Posterior vena cava (tissue), 2 donors: ENCODE data around the gene IQGAP2. TPM values are rescaled to one million over a fixed set of nuclear protein-coding genes. Genes with fewer than 3 reads are reported as not detected.
"Not testable (repeated sequence)": the region's sequence is repeated elsewhere in the genome, so short reads cannot be mapped to it uniquely, and the experiment has no call there.

Experiments
- DNase-seq: peaks from one replicate; pipeline ENCODE4 v3.0.0-alpha.2; 2020; ENCODE audit warnings: low spot score
- intact Hi-C, 2 donors: fragments of 100-400 bp; cut with DNase I; formaldehyde crosslinking; loops; one replicate each; pipeline versions ENCODE4 v1.14.1 to v1.14.2; 2022 to 2023
- total RNA-seq, 2 donors: library from RNA; stranded (reverse); fragmentation: NEBNext Ultra II Directional; extraction: Animal tissue kit (Norgen Biotek cat#: 25700); gene quantifications; one replicate each; pipeline ENCODE4 v1.2.1, GENCODE V29; 2021
- donor health status: DM: yes; HTN: yes; CAD: no.
- donor health status: DM: yes; HTN: yes; CAD: no.

IQGAP2 gene
- total RNA-seq, 2 donors from 2014 or later, result 12.9 to 15.0 TPM

DNA sequence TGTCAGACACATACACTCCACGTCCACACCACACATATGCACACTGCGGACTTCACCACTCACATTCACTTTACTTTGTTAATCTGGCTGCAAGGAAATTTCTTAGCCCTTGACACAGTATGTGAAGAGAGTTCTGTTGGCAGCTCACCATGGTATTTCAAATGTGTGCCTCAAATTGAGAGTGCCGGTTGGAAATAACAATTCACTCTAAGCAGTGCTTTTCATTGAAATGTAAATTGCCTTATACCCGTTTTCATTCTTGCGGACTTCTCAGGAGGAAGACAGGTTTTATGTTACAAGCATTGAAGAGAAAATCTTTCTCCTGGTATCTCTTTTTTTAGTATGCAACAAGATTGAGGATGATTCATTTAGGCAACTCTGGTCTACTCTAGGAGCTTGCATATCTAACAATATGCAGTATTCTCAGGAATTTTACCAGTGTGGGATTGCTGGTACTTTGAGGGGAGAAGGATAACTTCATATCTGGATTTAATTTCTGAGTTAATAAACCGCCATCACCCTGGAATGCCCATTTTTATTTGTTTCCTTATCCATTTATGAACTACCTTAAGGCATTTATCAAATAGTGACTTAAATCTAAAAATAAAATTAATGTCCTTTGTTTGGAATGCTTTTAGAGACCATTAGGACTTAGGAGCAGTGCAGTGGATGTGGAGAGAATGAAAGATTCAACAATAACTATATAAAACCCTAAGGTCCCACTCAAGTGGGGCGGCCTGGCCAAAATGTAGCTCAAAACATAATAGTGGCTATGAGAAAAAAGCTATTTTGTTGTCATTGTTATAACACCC lies 87.0 kb downstream of the IQGAP2 start:
- intact Hi-C loops, result no loop called here
- DNase-seq, result no peak

DNA sequence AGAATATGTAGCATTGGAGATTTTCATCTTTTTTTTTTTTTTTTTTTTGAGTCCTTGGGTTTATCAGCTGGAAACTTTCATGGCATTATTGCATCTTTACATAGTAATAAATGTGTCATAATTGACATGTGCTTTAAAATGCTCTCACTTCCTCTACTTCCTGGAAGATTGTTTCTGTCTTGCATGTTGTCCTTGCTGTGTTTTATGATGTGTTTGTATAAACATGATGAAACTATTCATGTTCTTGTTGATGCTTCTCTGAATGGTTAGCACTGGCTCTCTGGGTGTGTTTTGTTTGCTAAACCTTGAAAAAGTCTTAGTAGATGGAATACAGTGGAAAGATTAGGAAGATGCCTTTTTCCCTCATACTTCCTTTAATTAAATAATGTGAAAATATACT lies 87.9 kb downstream of the IQGAP2 start:
- no peak for DNase-seq
- intact Hi-C loops, result no loop called here

DNA sequence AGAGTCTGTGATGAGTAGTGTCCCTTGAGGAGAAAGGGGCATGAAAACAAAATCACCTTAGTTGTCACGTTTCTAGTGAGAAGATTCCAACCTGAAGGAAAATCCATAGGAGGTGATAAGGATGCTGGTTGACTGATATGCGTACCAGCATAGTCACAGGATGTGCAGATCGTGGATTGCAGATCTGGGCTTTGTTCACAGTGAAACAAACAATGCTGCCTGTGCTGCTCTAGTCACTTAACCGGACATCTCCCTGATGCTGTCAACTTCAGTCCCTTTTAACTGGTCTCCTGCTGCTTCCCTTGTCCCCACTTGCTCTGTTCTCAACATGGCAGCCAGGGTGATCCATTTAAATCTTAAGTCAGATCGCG lies 89.7 kb downstream of the IQGAP2 start:
- DNase-seq, result no peak
- intact Hi-C loops, result no loop called here

GRCh38 chr5:76493190-76493837 lies 90.2 kb downstream of the IQGAP2 start:
- no peak for DNase-seq
- intact Hi-C loops, result no loop called here

- intact Hi-C loops, result no loop called here
- no peak for DNase-seq
Observed at GRCh38 chr5:76494201-76494600, 91.1 kb downstream of the IQGAP2 start.

GRCh38 chr5:76495870-76496269 lies 92.8 kb downstream of the IQGAP2 start:
- intact Hi-C loops, result no loop called here
- DNase-seq, result no peak

- DNase-seq, result no peak
- intact Hi-C loops, result no loop called here
Observed at GRCh38 chr5:76497065-76497460, 94.0 kb downstream of the IQGAP2 start.

DNA sequence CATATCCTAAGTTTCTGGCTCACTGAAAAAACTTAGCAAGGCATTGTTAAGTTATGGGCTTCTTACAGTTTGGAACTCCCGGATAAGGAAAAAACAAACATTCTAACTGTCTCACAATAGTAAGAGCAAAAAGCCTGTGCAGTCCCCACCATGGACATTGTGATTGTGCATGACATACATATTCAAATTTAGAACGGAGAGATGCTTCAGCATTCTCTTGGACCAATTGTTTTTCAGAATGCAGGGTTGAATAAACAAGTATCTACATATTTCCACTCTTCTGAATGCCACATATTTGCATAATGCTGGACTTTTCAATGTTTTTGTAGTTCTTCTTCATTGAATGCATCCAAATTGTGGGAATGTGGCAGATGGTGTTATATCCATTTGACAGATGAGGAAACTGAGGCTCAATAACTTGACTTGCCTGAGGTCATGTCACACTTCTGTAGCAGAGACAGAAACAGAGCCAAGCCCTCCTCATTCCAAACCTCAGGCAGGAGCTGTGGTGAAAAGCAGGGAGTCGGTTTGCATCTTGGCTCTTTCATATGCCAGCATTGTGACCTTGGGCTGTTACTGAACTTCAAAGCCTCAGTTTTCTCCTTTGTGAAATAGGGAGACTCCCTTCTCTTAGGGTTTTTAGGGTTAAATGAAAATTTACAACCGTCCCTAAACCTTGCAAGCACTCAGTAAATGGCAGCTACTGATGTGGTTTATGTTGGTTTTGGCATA lies 95.1 kb downstream of the IQGAP2 start:
- no peak for DNase-seq
- intact Hi-C loops, result no loop called here

DNA sequence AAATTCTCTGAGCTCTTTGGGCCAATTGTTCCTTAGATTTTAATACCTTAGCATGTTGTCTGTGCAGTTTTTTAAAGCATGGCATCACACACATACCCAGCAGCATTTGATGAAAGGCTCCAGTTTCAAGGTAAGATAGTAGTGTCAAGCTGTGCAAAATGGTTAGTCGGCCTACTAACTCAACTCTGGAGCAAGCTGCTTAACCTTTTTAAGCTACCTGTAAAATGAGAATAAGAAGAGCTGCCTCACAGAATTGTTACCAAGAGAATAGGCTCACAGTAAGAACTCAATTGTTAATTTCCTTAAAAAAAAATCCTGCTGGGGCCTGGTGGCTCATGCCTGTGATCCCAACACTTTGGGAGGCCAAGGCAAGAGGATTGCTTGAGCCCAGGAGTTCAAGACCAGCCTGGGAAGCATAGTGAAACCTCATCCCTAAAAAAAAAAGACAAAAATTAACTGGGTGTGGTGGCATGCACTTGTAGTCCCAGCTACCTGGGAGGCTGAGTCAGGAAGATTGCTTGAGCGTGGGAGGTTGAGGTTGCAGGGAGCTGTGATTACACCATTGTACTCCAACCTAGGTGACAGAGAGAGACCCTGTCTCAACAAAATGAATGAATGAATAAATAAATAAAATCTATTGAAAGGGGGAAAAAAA lies 96.5 kb downstream of the IQGAP2 start:
- intact Hi-C loops, result no loop called here
- DNase-seq, result no peak

- intact Hi-C loops, result no loop called here
- no peak for DNase-seq
Observed at GRCh38 chr5:76500633-76501393, 97.7 kb downstream of the IQGAP2 start.

DNA sequence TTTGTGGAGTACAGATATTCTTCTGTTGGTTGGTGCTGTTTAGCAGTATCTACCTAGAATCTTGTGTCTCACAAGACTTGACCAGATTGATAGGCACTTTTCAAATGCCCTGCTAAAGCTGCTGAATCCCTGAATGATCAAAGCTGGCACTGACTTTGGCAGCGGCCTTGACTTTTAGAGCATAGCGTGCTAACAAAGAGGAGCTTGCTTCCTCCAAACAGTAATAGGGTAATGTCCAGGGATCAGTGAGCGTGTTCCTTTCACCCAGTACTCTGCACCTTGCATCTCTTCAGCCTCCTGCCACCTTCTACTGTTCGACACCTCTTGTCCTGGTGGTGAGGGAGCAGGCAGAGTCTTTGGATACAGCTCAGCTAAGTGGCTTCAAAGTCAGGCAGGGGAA lies 100.8 kb downstream of the IQGAP2 start:
- intact Hi-C loops, result no loop called here
- no peak for DNase-seq

- intact Hi-C loops, result no loop called here
- no peak for DNase-seq
Observed at GRCh38 chr5:76504901-76505564, 101.9 kb downstream of the IQGAP2 start.

GRCh38 chr5:76513476-76513875 lies 110.4 kb downstream of the IQGAP2 start:
- intact Hi-C loops, result no loop called here
- DNase-seq, result no peak

DNA sequence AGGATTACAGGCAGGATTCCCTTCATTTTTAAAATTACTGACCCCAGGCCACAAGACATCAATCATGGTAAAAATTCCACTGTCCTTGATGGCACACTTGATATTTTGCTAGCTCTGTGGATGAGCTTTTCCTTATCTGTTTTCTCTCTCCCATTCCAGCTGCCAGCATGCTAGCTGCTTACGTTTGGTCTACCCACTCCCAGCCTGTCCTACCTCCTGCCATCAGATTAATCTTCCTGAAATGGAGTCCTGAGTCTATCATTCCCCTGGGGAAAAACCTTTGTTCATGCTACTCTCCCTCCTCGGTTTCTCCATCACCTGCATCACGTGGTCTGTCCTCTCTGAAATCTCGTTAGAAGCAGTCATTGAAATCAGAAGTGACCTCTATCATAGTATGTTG lies 111.2 kb downstream of the IQGAP2 start:
- intact Hi-C loops, result no loop called here
- no peak for DNase-seq

DNA sequence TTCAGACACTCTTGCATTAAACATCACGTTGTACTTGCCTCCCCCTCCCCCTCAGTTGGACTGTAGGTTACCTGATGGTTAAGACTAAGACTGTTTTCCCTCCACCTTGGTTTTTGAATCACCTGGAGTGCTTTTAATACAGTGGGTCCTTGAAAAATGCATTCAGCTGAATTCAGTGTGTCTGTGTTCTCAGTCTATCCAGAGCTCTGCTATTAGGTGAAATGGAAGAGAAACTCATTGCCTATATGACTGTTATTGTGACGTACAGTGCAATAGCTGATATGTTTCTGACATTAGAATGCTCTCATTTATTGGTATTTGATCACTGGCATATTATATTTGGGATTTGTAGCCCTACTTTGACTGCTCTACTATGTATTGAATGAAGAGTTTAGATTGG lies 111.6 kb downstream of the IQGAP2 start:
- intact Hi-C loops, result no loop called here
- no peak for DNase-seq

GRCh38 chr5:76517334-76517733 lies 114.2 kb downstream of the IQGAP2 start:
- intact Hi-C loops, result no loop called here
- no peak for DNase-seq

DNA sequence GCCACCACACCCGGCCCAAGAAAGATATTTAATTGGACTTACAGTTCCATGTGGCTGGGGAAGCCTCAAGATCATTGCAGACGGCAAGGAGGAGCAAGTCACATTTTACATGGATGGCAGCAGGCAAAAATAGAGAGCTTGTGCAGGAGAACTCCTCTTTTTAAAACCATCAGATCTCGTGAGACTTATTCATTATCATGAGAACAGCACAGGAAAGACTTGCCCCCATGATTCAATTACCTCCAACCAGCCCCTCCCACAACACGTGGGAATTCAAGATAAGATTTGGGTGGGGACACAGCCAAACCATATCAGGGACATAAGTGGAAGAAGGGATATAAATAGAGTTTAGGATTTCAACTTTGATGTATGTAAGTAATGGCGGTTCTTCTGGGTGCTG lies 115.2 kb downstream of the IQGAP2 start:
- DNase-seq, intact Hi-C loops: not testable (repeated sequence)

- DNase-seq, result no peak
- intact Hi-C loops, result no loop called here
Observed at GRCh38 chr5:76521240-76521758, 118.2 kb downstream of the IQGAP2 start.
